Astrocyte (in vitro differentiated cells and primary cell): ENCODE data around the gene TSSK3. TPM values are rescaled to one million over a fixed set of nuclear protein-coding genes. Genes with fewer than 3 reads are reported as not detected.

Experiments used
- DNase-seq: peaks from one replicate; pipeline ENCODE4 v3.0.0-alpha.2; 2010; ENCODE audit warnings: low read depth
- FAIRE-seq: peaks from 2 replicates; lab custom pipeline; 2011; peaks lifted over from hg19 to GRCh38; lab: Jason Lieb, UNC
- H2AFZ ChIP-seq: 2 replicates; pipeline ENCODE4 v1.6.0; 2012; ENCODE audit warnings: low read depth, low read length, inconsistent platforms
- H3K27ac ChIP-seq: 2 replicates; pipeline ENCODE4 v1.5.1; 2011; ENCODE audit warnings: low read depth, low read length, inconsistent platforms
- H3K27me3 ChIP-seq: 2 replicates; pipeline ENCODE4 v1.6.0; 2011; ENCODE audit warnings: low read length, inconsistent platforms; ENCODE audit not compliant: insufficient read depth
- H3K36me3 ChIP-seq: 2 replicates; pipeline ENCODE4 v1.5.1; 2011; ENCODE audit warnings: low read length, inconsistent platforms; ENCODE audit not compliant: insufficient read depth
- H3K4me1 ChIP-seq: 2 replicates; pipeline ENCODE4 v1.5.1; 2011; ENCODE audit warnings: low read length, inconsistent platforms; ENCODE audit not compliant: insufficient read depth
- H3K4me2 ChIP-seq: 2 replicates; pipeline ENCODE4 v1.6.0; 2012; ENCODE audit warnings: low read length, inconsistent platforms
- H3K4me3 ChIP-seq: 2 replicates; pipeline ENCODE4 v1.5.1; 2011; ENCODE audit warnings: low read depth, mild to moderate bottlenecking, low read length, inconsistent platforms; ENCODE audit not compliant: insufficient read depth
- H3K79me2 ChIP-seq: 2 replicates; pipeline ENCODE4 v1.6.0; 2012; ENCODE audit warnings: mild to moderate bottlenecking, low read length, inconsistent platforms; ENCODE audit not compliant: insufficient read depth
- H3K9ac ChIP-seq: 2 replicates; pipeline ENCODE4 v1.6.0; 2012; ENCODE audit warnings: mild to moderate bottlenecking, low read length, inconsistent platforms
- H3K9me3 ChIP-seq: 2 replicates; pipeline ENCODE4 v1.5.1; 2012; ENCODE audit warnings: low read depth, mild to moderate bottlenecking, low read length, inconsistent platforms; ENCODE audit not compliant: insufficient read depth
- H4K20me1 ChIP-seq: 2 replicates; pipeline ENCODE4 v1.6.0; 2012; ENCODE audit warnings: low read length, inconsistent platforms; ENCODE audit not compliant: insufficient read depth
- H3K27ac Mint-ChIP-seq: one replicate; pipeline ENCODE4 v1.8.0; 2021; ENCODE audit warnings: mild to moderate bottlenecking, mixed read lengths; ENCODE audit not compliant: unreplicated experiment
- H3K27me3 Mint-ChIP-seq: one replicate; pipeline ENCODE4 v1.8.0; 2021; ENCODE audit warnings: low read depth, mixed read lengths; ENCODE audit not compliant: unreplicated experiment
- H3K36me3 Mint-ChIP-seq: one replicate; pipeline ENCODE4 v1.8.0; 2021; ENCODE audit warnings: low read depth, mixed read lengths; ENCODE audit not compliant: unreplicated experiment
- H3K4me1 Mint-ChIP-seq: one replicate; pipeline ENCODE4 v1.8.0; 2021; ENCODE audit warnings: low read depth, mixed read lengths; ENCODE audit not compliant: unreplicated experiment
- H3K4me3 Mint-ChIP-seq: one replicate; pipeline ENCODE4 v1.8.0; 2021; ENCODE audit warnings: mild to moderate bottlenecking, moderate library complexity, mixed read lengths; ENCODE audit not compliant: unreplicated experiment
- H3K9me3 Mint-ChIP-seq: one replicate; pipeline ENCODE4 v1.8.0; 2021; ENCODE audit warnings: mild to moderate bottlenecking, mixed read lengths; ENCODE audit not compliant: unreplicated experiment
- EZH2 ChIP-seq: IDR thresholded peaks from 2 replicates; pipeline ENCODE4 v1.6.1; 2012; ENCODE audit warnings: mild to moderate bottlenecking, low read length, inconsistent platforms; ENCODE audit not compliant: insufficient read depth
- total RNA-seq: library from RNA; stranded (reverse); gene quantifications from 2 replicates; pipeline ENCODE4 v1.2.1, GENCODE V29; 2021
- TF ChIP-seq, protein P1 (sequence below): IDR thresholded peaks from 2 replicates; pipeline ENCODE4 v1.5.1; 2011; ENCODE audit warnings: low read depth, mild to moderate bottlenecking, inconsistent platforms, low read length, moderate library complexity; ENCODE audit not compliant: insufficient read depth

Gene TSSK3
- total RNA-seq, 1 donor from 2014 or later: 0.32 TPM

DNA sequence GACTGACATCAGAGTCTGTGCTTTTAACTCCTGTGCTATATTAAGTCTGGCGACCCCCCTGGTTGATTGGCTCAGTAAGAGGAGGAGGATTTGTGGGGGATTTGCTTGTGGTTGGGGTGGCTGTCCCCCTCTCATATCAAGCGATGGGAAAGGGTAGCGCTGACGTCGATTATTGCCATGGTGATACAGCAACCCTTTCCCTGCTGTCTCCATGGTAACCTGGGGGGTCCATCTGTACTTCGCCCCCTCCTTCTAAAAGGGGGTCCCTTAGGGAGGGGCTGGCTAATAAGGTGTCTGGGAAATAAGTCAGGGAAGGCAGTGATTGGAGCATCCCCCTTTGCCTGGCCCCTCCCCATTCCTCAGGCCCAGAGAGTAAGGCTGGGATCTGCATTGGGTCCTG lies 4.7 kb upstream of the TSSK3 start:
- no peak overlapping the region for H2AFZ ChIP-seq
- TF ChIP-seq, protein P1, sequence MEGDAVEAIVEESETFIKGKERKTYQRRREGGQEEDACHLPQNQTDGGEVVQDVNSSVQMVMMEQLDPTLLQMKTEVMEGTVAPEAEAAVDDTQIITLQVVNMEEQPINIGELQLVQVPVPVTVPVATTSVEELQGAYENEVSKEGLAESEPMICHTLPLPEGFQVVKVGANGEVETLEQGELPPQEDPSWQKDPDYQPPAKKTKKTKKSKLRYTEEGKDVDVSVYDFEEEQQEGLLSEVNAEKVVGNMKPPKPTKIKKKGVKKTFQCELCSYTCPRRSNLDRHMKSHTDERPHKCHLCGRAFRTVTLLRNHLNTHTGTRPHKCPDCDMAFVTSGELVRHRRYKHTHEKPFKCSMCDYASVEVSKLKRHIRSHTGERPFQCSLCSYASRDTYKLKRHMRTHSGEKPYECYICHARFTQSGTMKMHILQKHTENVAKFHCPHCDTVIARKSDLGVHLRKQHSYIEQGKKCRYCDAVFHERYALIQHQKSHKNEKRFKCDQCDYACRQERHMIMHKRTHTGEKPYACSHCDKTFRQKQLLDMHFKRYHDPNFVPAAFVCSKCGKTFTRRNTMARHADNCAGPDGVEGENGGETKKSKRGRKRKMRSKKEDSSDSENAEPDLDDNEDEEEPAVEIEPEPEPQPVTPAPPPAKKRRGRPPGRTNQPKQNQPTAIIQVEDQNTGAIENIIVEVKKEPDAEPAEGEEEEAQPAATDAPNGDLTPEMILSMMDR: no peak
- no peak for TF ChIP-seq EZH2
- Mint-ChIP-seq H3K4me1 (peaks cover 19% of the 10 kb centered on the region), H3K36me3 (peaks cover 7% of the 10 kb centered on the region), H3K27me3 (no peaks in the 10 kb centered on the region), H3K4me3 (no peak overlapping the region), H3K27ac (no peak overlapping the region), H3K9me3 (no peaks in the 10 kb centered on the region)
- FAIRE-seq (no peak), DNase-seq (no peak)
- H3K4me2 ChIP-seq: no peak overlapping the region
- no peaks in the 10 kb centered on the region for H3K27me3 ChIP-seq
- peaks cover 25% of the 10 kb centered on the region for H3K4me1 ChIP-seq
- peaks cover 4% of the 10 kb centered on the region for H4K20me1 ChIP-seq
- no peaks in the 10 kb centered on the region for H3K9me3 ChIP-seq
- no peak overlapping the region for H3K9ac ChIP-seq
- H3K4me3 ChIP-seq: no peak overlapping the region
- no peak overlapping the region for H3K27ac ChIP-seq
- no peaks in the 10 kb centered on the region for H3K36me3 ChIP-seq
- H3K79me2 ChIP-seq: no peaks in the 10 kb centered on the region

DNA sequence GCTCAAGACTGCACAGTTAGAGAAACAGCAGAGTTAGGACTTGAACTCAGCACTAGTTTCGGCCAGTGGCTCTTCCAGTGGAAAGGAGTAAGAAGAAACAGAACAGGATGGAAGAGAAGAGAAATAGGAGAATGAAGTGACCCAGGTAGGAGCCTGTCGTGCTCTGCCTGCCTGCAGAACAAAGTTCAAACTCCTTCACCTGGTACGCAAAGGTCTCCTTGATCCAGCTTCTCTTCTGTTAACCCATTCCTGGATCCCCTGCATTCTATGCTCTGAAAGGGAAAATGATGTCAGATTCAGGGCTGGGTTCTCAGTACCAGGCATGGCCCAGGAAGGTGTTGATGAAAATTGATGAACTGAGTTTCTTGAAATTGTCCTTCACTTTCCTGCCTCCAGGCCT lies 3.9 kb upstream of the TSSK3 start:
- Histone ChIP-seq H3K79me2 (no peaks in the 10 kb centered on the region), H3K4me2 (no peak overlapping the region), H4K20me1 (peaks cover 4% of the 10 kb centered on the region), H3K4me1 (peaks cover 18% of the 10 kb centered on the region), H3K4me3 (no peak overlapping the region), H2AFZ (no peak overlapping the region), H3K27ac (no peak overlapping the region), H3K9ac (no peak overlapping the region), H3K9me3 (no peaks in the 10 kb centered on the region), H3K27me3 (no peaks in the 10 kb centered on the region), H3K36me3 (peaks cover 3% of the 10 kb centered on the region)
- Mint-ChIP-seq H3K9me3 (no peaks in the 10 kb centered on the region), H3K27ac (no peak overlapping the region), H3K4me1 (peaks cover 13% of the 10 kb centered on the region), H3K4me3 (no peak overlapping the region), H3K27me3 (no peaks in the 10 kb centered on the region), H3K36me3 (peaks cover 14% of the 10 kb centered on the region)
- FAIRE-seq (no peak), DNase-seq (no peak)
- TF ChIP-seq, protein P1: no peak
- no peak for TF ChIP-seq EZH2

DNA sequence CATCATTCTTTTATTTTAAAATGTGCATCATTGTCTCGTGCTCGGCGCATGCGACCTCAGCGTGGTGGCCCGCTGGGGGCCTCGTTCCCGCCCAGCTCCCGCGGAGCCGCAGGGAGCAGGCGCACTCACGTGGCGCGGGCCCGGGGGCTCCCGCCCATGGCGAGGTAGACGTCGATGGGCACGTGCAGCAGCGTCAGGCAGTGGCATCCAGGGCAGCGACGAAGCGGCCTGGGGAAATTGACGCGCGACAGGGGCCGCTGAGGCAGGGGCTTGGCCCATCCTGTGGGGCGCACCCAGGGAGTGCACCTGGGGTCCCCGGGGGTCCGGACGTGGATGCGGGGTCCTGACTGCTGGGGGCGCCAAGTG lies 1.0 kb upstream of the TSSK3 start:
- TF ChIP-seq, protein P1: no peak
- TF ChIP-seq EZH2: no peak
- DNase-seq (no peak), FAIRE-seq (no peak)
- H3K9ac ChIP-seq: no peak overlapping the region
- H3K4me3 ChIP-seq: no peak overlapping the region
- H3K36me3 ChIP-seq: peaks cover 10% of the 10 kb centered on the region
- no peaks in the 10 kb centered on the region for H3K9me3 Mint-ChIP-seq
- H3K9me3 ChIP-seq: no peaks in the 10 kb centered on the region
- no peak overlapping the region for H2AFZ ChIP-seq
- peaks cover 18% of the 10 kb centered on the region for H3K36me3 Mint-ChIP-seq
- H3K4me3 Mint-ChIP-seq: no peak overlapping the region
- peaks cover 4% of the 10 kb centered on the region for H3K4me1 Mint-ChIP-seq
- no peak overlapping the region for H3K27ac ChIP-seq
- no peaks in the 10 kb centered on the region for H3K27me3 Mint-ChIP-seq
- H3K4me1 ChIP-seq: peaks cover 11% of the 10 kb centered on the region
- H4K20me1 ChIP-seq: peaks cover 9% of the 10 kb centered on the region
- peak overlapping the region; percentile 89 for H3K4me2 ChIP-seq
- no peak overlapping the region for H3K27ac Mint-ChIP-seq
- H3K79me2 ChIP-seq: no peaks in the 10 kb centered on the region
- no peaks in the 10 kb centered on the region for H3K27me3 ChIP-seq
